SU-DHL-6 (cell line): Measurements from ENCODE around the gene NCKAP5.

Experiments used
- H2AFZ ChIP-seq: fragments of 200-600 bp; sonication (generic); 2 replicates; pipeline ENCODE4 v1.6.1; 2014; ENCODE audit warnings: low read depth, mild to moderate bottlenecking, moderate library complexity, mixed read lengths, antibody characterized with exemption, low read length; ENCODE audit not compliant: severe bottlenecking
- H3F3A ChIP-seq: fragments of 200-600 bp; shearing (Covaris generic); 2 replicates; pipeline ENCODE4 v1.6.0; 2016; ENCODE audit warnings: antibody characterized with exemption, mild to moderate bottlenecking; ENCODE audit not compliant: insufficient read depth
- H3K27ac ChIP-seq: fragments of 200-600 bp; sonication (generic); 2 replicates; pipeline ENCODE4 v1.5.1; 2016; ENCODE audit warnings: low read depth, mild to moderate bottlenecking, low read length, moderate library complexity, mixed read lengths
- H3K27me3 ChIP-seq: fragments of 200-600 bp; sonication (generic), shearing (Covaris generic); 2 replicates; pipeline ENCODE4 v1.6.0; 2014; ENCODE audit warnings: mild to moderate bottlenecking, low read length
- H3K36me3 ChIP-seq: fragments of 200-600 bp; sonication (generic); 2 replicates; pipeline ENCODE4 v1.6.1; 2014; ENCODE audit warnings: mild to moderate bottlenecking, low read length, mixed read lengths
- H3K4me2 ChIP-seq: fragments of 300-600, 200-600 bp; shearing (Covaris generic), sonication (generic); 2 replicates; pipeline ENCODE4 v1.6.0; 2014; ENCODE audit warnings: low read length, low read depth, mild to moderate bottlenecking; ENCODE audit not compliant: poor library complexity, severe bottlenecking
- H3K4me3 ChIP-seq: fragments of 200-600 bp; sonication (generic); 2 replicates; pipeline ENCODE4 v1.5.1; 2014; ENCODE audit warnings: antibody characterized with exemption, low read length, mild to moderate bottlenecking, mixed read lengths; ENCODE audit not compliant: insufficient read depth, poor library complexity, severe bottlenecking
- H3K79me2 ChIP-seq: fragments of 200-600 bp; sonication (generic); 2 replicates; pipeline ENCODE4 v1.6.1; 2014; ENCODE audit warnings: mild to moderate bottlenecking, low read length, moderate library complexity; ENCODE audit not compliant: insufficient read depth
- H3K9ac ChIP-seq: fragments of 200-600 bp; sonication (generic); 2 replicates; pipeline ENCODE4 v1.7.0; 2014; ENCODE audit warnings: mild to moderate bottlenecking, low read length
- H3K9me2 ChIP-seq: fragments of 200-600 bp; sonication (generic); replicated peaks from 2 replicates; pipeline ENCODE4 v1.6.1; 2014; ENCODE audit warnings: low read length; ENCODE audit not compliant: insufficient read depth
- H3K9me3 ChIP-seq: fragments of 200-600 bp; sonication (generic); 2 replicates; pipeline ENCODE4 v1.6.1; 2014; ENCODE audit warnings: low read length, mixed read lengths; ENCODE audit not compliant: insufficient read depth
- H4K20me1 ChIP-seq: fragments of 200-600 bp; sonication (generic); 2 replicates; pipeline ENCODE4 v1.6.1; 2014; ENCODE audit warnings: low read depth, mild to moderate bottlenecking, antibody characterized with exemption, low read length, moderate library complexity, mixed read lengths
- EZH2phosphoT487 ChIP-seq: fragments of 200-600 bp; sonication (generic), shearing (Covaris generic); conservative IDR thresholded peaks from 2 replicates; pipeline ENCODE4 v1.6.1; 2018; ENCODE audit warnings: mild to moderate bottlenecking, antibody characterized with exemption, low read length, moderate library complexity, mixed read lengths
- TF ChIP-seq, protein P1 (sequence below): fragments of 200-600 bp; sonication (generic); IDR thresholded peaks from one replicate; pipeline ENCODE4 v1.5.1; 2017; ENCODE audit warnings: antibody characterized with exemption, mild to moderate bottlenecking, low read length, moderate library complexity; ENCODE audit not compliant: insufficient read depth, poor library complexity, severe bottlenecking

NCKAP5 gene

DNA sequence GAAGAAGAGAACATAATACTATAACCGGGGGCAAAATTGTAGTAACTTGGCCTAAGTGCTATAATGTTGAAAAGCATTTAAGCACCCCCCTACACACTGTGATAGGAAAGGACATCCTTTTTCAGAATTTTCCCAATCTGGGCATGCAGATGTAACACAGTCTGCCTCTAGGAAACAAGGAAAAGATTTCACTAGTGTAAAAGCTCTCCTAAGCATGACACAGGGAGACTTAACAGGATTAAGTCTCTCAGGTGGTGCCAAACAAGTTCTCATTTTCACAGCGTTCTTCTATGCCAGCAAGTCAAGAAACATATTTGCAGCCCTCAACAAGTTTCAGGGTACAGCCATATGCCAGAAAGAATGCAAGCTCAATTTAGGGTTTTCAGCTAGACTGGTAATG lies 53.0 kb downstream of the NCKAP5 start:
- Histone ChIP-seq H3K9me2 (no peaks in the 10 kb centered on the region), H2AFZ (no peak overlapping the region), H3K9me3 (no peaks in the 10 kb centered on the region), H3K27me3 (no peaks in the 10 kb centered on the region), H3K4me3 (no peak overlapping the region), H4K20me1 (no peaks in the 10 kb centered on the region), H3F3A (no peaks in the 10 kb centered on the region), H3K36me3 (no peaks in the 10 kb centered on the region), H3K79me2 (no peaks in the 10 kb centered on the region), H3K27ac (no peak overlapping the region), H3K9ac (no peak overlapping the region), H3K4me2 (no peak overlapping the region)
- TF ChIP-seq, protein P1, sequence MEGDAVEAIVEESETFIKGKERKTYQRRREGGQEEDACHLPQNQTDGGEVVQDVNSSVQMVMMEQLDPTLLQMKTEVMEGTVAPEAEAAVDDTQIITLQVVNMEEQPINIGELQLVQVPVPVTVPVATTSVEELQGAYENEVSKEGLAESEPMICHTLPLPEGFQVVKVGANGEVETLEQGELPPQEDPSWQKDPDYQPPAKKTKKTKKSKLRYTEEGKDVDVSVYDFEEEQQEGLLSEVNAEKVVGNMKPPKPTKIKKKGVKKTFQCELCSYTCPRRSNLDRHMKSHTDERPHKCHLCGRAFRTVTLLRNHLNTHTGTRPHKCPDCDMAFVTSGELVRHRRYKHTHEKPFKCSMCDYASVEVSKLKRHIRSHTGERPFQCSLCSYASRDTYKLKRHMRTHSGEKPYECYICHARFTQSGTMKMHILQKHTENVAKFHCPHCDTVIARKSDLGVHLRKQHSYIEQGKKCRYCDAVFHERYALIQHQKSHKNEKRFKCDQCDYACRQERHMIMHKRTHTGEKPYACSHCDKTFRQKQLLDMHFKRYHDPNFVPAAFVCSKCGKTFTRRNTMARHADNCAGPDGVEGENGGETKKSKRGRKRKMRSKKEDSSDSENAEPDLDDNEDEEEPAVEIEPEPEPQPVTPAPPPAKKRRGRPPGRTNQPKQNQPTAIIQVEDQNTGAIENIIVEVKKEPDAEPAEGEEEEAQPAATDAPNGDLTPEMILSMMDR = no peak
- no peak for TF ChIP-seq EZH2phosphoT487

DNA sequence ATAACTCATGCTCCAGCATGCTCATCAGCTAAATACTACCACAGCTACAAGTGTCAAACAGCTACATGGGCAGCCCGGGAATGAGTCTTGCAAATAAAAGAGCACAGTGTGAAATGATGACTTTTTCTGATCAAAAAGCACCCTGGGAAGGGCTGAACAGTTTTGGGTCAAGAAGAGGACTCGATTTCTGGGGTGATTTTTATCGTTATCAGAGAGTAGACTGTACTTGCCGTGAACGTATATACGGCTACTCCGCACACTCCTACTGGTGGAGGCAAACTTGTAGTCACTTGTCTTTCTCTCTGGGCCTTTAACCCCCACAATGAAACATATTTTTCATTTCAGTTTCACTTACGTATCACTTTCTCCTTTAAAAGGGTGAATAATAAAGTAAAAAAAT lies 54.4 kb downstream of the NCKAP5 start:
- Histone ChIP-seq H3K79me2 (no peaks in the 10 kb centered on the region), H3K9ac (no peak overlapping the region), H3K27ac (no peak overlapping the region)

DNA sequence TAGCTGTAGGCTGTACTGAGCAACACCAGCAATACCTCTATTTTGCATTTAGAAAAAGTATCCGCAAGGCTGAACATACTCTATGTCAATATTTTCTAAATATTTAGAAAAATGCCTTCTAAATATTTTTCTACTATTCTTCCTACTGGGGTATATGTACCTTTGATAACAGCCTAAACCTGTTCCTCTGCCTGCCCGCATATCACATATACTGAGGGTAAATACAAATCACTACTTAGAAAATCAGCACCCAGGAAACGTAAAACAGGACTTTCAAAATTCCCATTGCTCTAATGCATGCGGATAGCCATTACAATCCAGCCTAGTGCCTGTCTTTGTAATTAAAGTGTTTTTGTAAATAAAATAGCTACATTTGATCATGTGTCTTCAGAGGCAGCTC lies 56.1 kb downstream of the NCKAP5 start:
- Histone ChIP-seq H3F3A (no peaks in the 10 kb centered on the region), H4K20me1 (no peaks in the 10 kb centered on the region), H3K4me2 (no peak overlapping the region), H3K79me2 (no peaks in the 10 kb centered on the region), H3K4me3 (no peak overlapping the region), H3K9me3 (no peaks in the 10 kb centered on the region), H3K9me2 (no peaks in the 10 kb centered on the region), H3K27ac (no peak overlapping the region), H3K9ac (no peak overlapping the region), H3K27me3 (no peaks in the 10 kb centered on the region), H2AFZ (no peak overlapping the region), H3K36me3 (no peaks in the 10 kb centered on the region)
- TF ChIP-seq EZH2phosphoT487 = no peak
- TF ChIP-seq, protein P1 = no peak

More for the DNA sequence above, 54.4 kb downstream of the NCKAP5 start:
- Histone ChIP-seq H3K9me3 (no peaks in the 10 kb centered on the region), H2AFZ (no peak overlapping the region), H3K36me3 (no peaks in the 10 kb centered on the region), H4K20me1 (no peaks in the 10 kb centered on the region), H3K9me2 (no peaks in the 10 kb centered on the region), H3F3A (no peaks in the 10 kb centered on the region), H3K27me3 (no peaks in the 10 kb centered on the region), H3K4me3 (no peak overlapping the region), H3K4me2 (no peak overlapping the region)
- TF ChIP-seq EZH2phosphoT487 = no peak
- TF ChIP-seq, protein P1 = no peak

DNA sequence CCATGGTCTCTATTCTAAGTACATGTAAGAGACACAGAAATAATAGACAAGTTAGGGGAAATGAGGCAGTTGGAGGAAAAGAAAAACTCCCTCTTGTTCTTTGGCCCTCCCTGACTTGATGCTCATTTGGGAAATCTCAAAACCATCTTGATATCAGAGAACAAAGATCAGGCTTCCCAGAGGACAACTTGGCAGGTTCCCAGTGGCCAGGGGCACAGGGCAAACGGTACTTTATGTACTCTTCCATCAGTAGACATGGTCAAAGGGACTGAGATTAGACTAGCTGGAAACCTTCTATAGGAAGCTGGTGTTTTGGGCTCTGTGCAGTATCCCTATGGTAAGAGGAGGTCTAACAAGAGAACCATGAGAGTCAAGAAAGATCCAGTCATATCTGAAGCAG lies 56.6 kb downstream of the NCKAP5 start:
- no peak overlapping the region for H3K27ac ChIP-seq
- H3K9me3 ChIP-seq = no peaks in the 10 kb centered on the region
- no peaks in the 10 kb centered on the region for H3F3A ChIP-seq
- H3K79me2 ChIP-seq = no peaks in the 10 kb centered on the region
- no peaks in the 10 kb centered on the region for H4K20me1 ChIP-seq
- TF ChIP-seq, protein P1 = no peak
- TF ChIP-seq EZH2phosphoT487 = no peak
- no peaks in the 10 kb centered on the region for H3K9me2 ChIP-seq
- no peak overlapping the region for H3K9ac ChIP-seq
- H3K36me3 ChIP-seq = no peaks in the 10 kb centered on the region
- H3K27me3 ChIP-seq = no peaks in the 10 kb centered on the region
- H3K4me2 ChIP-seq = no peak overlapping the region
- no peak overlapping the region for H2AFZ ChIP-seq
- H3K4me3 ChIP-seq = no peak overlapping the region
